Heart left ventricle (tissue), 13 donors: Measurements from ENCODE around the gene MTIF3.

Source experiments
- CTCF ChIP-seq, 12 donors: fragments of 200-600 bp; sonication (generic) in 4 of 12; IDR thresholded peaks; one replicate each; pipeline versions ENCODE4 v1.5.0 to v1.8.0; 2018 to 2022; ENCODE audit warnings: antibody characterized with exemption in 12 of 12, mild to moderate bottlenecking in 5 of 12
- POLR2A ChIP-seq, 2 donors: fragments of 450-650 bp; IDR thresholded peaks; one replicate each; pipeline ENCODE4 v1.6.1; 2017; ENCODE audit warnings: antibody characterized with exemption in 2 of 2, mild to moderate bottlenecking in 2 of 2, moderate library complexity in 2 of 2
- donor health status: ischemic (EF 13 %, LVEDD 7.1; RV severe dilation, severe dysfunction).
- donor health status: DM: no; HTN: yes; CAD: no.
- donor health status: DM: no; HTN: no; CAD: no.
- donor health status: ischemic (EF 25% LVEDD 6.9; RV normal size, moderate dysfunction).
- donor health status: ischemic (EF 25% LVEDD 5.7; RV mildly dilated, moderate dysfunction).
- donor health status: ischemic (EF 35%, LVEDD 5.7; RV mildly dilated, moderate dysfunction).
- donor health status: nonischemic (EF 11% LVEDD 7.7; RV severe dilation, severe dysfunction).
- donor health status: DM: yes; HTN: yes; CAD: no.
- donor health status: PGD.
- donor health status: ischemic (EF 29% LVEDD 5.4; RV normal size, mild dysfunction).
- donor health status: nonischemic (EF 23%, LVEDD 6.1; RV moderate dilation, normal function).

- TF ChIP-seq POLR2A (IDR thresholded peaks at IDR 0.05) (no peak), CTCF (IDR thresholded peaks at IDR 0.05) (no peak)
Observed at GRCh38 chr13:27489456-27489855, 39.1 kb upstream of the MTIF3 start.
